GM23338 (cell line): ENCODE results near the gene ATG4C. TPM values are rescaled to one million over a fixed set of nuclear protein-coding genes. Genes with fewer than 3 reads are reported as not detected.
"Not testable (repeated sequence)": the region's sequence is repeated elsewhere in the genome, so short reads cannot be mapped to it uniquely, and the experiment has no call there.

Source experiments
- ATAC-seq: fragments of 200-7000 bp; cut with Tn5 transposase; 3 replicates; pipeline ENCODE4 v1.9.1; 2020
- DNase-seq: peaks from one replicate; pipeline ENCODE4 v3.0.0-alpha.2; 2015; ENCODE audit warnings: low spot score
- H2AFZ ChIP-seq: fragments of 200-600 bp; sonication (generic); 2 replicates; pipeline ENCODE4 v1.8.0; 2016; ENCODE audit warnings: antibody characterized with exemption, mild to moderate bottlenecking, moderate library complexity
- H3F3A ChIP-seq: fragments of 200-600 bp; sonication (generic); replicated peaks from 2 replicates; pipeline ENCODE4 v1.8.0; 2017; ENCODE audit warnings: antibody characterized with exemption, mixed run types, low read depth
- H3K27ac ChIP-seq: fragments of 200-600 bp; sonication (generic); 2 replicates; pipeline ENCODE4 v1.6.1; 2016; ENCODE audit warnings: low read depth
- H3K27me3 ChIP-seq: fragments of 200-600 bp; sonication (generic); 2 replicates; pipeline ENCODE4 v1.8.0; 2016; ENCODE audit warnings: mild to moderate bottlenecking, mixed run types, moderate library complexity; ENCODE audit not compliant: insufficient read depth
- H3K36me3 ChIP-seq: fragments of 200-600 bp; sonication (generic); 2 replicates; pipeline ENCODE4 v1.8.0; 2016; ENCODE audit warnings: mild to moderate bottlenecking; ENCODE audit not compliant: insufficient read depth
- H3K4me1 ChIP-seq: fragments of 200-600 bp; sonication (generic); 2 replicates; pipeline ENCODE4 v1.8.0; 2016; ENCODE audit warnings: mild to moderate bottlenecking, moderate library complexity; ENCODE audit not compliant: insufficient read depth
- H3K4me2 ChIP-seq: fragments of 200-600 bp; sonication (generic); 2 replicates; pipeline ENCODE4 v1.7.1; 2017; ENCODE audit warnings: mixed run types
- H3K4me3 ChIP-seq: fragments of 200-600 bp; sonication (generic); 2 replicates; pipeline ENCODE4 v1.6.1; 2016; ENCODE audit warnings: mixed run types
- H3K79me2 ChIP-seq: fragments of 200-600 bp; sonication (generic); replicated peaks from 2 replicates; pipeline ENCODE4 v1.8.0; 2017; ENCODE audit warnings: mild to moderate bottlenecking; ENCODE audit not compliant: insufficient read depth
- H3K9me2 ChIP-seq: fragments of 200-600 bp; sonication (generic); 2 replicates; pipeline ENCODE4 v1.8.0; 2017; ENCODE audit not compliant: insufficient read depth
- H4K20me1 ChIP-seq: fragments of 200-600 bp; sonication (generic); replicated peaks from 2 replicates; pipeline ENCODE4 v1.8.0; 2017; ENCODE audit warnings: mild to moderate bottlenecking; ENCODE audit not compliant: insufficient read depth
- H3K27ac Mint-ChIP-seq: 2 replicates; pipeline ENCODE4 v1.8.0; 2020; ENCODE audit warnings: inconsistent platforms, mild to moderate bottlenecking, moderate library complexity, mixed read lengths
- H3K27me3 Mint-ChIP-seq: 3 replicates; pipeline ENCODE4 v1.8.0; 2022; ENCODE audit warnings: low read depth, mild to moderate bottlenecking, moderate library complexity, mixed read lengths, inconsistent platforms; ENCODE audit not compliant: insufficient read depth, poor library complexity
- H3K36me3 Mint-ChIP-seq: 3 replicates; pipeline ENCODE4 v1.8.0; 2021; ENCODE audit warnings: low read depth, mild to moderate bottlenecking, inconsistent platforms, moderate library complexity, mixed read lengths
- H3K4me1 Mint-ChIP-seq: 3 replicates; pipeline ENCODE4 v1.8.0; 2020; ENCODE audit warnings: mild to moderate bottlenecking, inconsistent platforms, mixed read lengths
- H3K4me3 Mint-ChIP-seq: 3 replicates; pipeline ENCODE4 v1.8.0; 2021; ENCODE audit warnings: moderate library complexity, mild to moderate bottlenecking, inconsistent platforms, mixed read lengths
- H3K9me3 Mint-ChIP-seq: 3 replicates; pipeline ENCODE4 v1.8.0; 2020; ENCODE audit warnings: moderate library complexity, mild to moderate bottlenecking, inconsistent platforms, mixed read lengths
- CREB1 ChIP-seq: fragments of 250-450 bp; sonication (Bioruptor Pico); IDR thresholded peaks from 2 replicates; pipeline ENCODE4 v1.5.0; 2020; ENCODE audit warnings: low read depth, mild to moderate bottlenecking, moderate library complexity
- CTCF ChIP-seq, 2 experiments: fragments of 200-600 bp in 1 of 2; sonication (generic) in 1 of 2; conservative IDR thresholded peaks; 2 replicates each; pipeline versions ENCODE4 v1.5.1 to v1.6.1; 2016 to 2017; ENCODE audit warnings: antibody characterized with exemption in 2 of 2, low read depth in 2 of 2, mild to moderate bottlenecking in 2 of 2, moderate library complexity in 1 of 2
- JUNB ChIP-seq: IDR thresholded peaks from one replicate; pipeline ENCODE4 v1.6.1; 2016; ENCODE audit warnings: antibody characterized with exemption; ENCODE audit not compliant: unreplicated experiment
- polyA plus RNA-seq: library from polyadenylated mRNA; unstranded; fragments of >200 nt; fragmentation: Nextera tagmentation; extraction: Ambion mirVana; gene quantifications from 2 replicates; pipeline ENCODE4 v1.2.1, GENCODE V29; 2016
- total RNA-seq: library from RNA; depleted of rRNA; stranded (reverse); fragments of >200 nt; shearing (Covaris generic); gene quantifications from 2 replicates; pipeline ENCODE4 v1.2.3, GENCODE V29; 2014
- TF ChIP-seq, protein P1 (sequence below): IDR thresholded peaks from 2 replicates; pipeline ENCODE4 v1.6.1; 2016; ENCODE audit warnings: antibody characterized with exemption
- TF ChIP-seq, protein P2 (sequence below): fragments of 250-450 bp; sonication (Bioruptor Pico); IDR thresholded peaks from 2 replicates; pipeline ENCODE4 v1.5.0; 2020; ENCODE audit warnings: mild to moderate bottlenecking, moderate library complexity

ATG4C gene
- total and polyA plus RNA-seq, 2 experiments from 2014 or later: 15.7 to 18.6 TPM

DNA sequence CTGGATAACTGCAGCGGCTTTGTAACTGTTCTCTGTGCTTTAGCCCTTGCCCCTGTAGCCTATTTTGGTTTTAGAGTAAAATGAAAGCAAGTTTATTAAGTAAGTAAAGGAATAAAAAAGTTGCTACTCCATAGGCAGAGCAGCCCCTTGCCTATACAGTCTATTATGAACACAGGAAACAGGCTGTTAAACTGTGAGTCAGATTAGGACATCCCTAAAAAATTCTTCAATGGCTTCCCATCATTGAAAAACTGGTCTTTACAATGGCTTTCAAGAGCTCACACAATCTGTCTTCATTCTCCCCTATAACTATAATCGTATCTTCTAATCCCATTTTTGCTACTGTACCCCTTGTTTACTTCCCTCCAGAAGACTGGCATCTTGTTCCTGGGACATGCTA is 43.0 kb downstream of the ATG4C start (continued):
- TF ChIP-seq, protein P1, sequence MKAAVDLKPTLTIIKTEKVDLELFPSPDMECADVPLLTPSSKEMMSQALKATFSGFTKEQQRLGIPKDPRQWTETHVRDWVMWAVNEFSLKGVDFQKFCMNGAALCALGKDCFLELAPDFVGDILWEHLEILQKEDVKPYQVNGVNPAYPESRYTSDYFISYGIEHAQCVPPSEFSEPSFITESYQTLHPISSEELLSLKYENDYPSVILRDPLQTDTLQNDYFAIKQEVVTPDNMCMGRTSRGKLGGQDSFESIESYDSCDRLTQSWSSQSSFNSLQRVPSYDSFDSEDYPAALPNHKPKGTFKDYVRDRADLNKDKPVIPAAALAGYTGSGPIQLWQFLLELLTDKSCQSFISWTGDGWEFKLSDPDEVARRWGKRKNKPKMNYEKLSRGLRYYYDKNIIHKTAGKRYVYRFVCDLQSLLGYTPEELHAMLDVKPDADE: no peak
- no peak for TF ChIP-seq JUNB
- TF ChIP-seq CREB1 (CRISPR knock-in tag): no peak

GRCh38 chr1:62827786-62828185 is 43.9 kb downstream of the ATG4C start:
- H3K36me3 Mint-ChIP-seq: peaks cover 29% of the 10 kb centered on the region
- H3K4me1 Mint-ChIP-seq, H3K27ac ChIP-seq, H3K9me3 Mint-ChIP-seq, H3K4me3 Mint-ChIP-seq, H3K4me1 ChIP-seq, H3F3A ChIP-seq, H3K36me3 ChIP-seq, H3K79me2 ChIP-seq, H3K27ac Mint-ChIP-seq, H4K20me1 ChIP-seq, H3K4me2 ChIP-seq, H3K27me3 Mint-ChIP-seq, H3K9me2 ChIP-seq, DNase-seq, ATAC-seq, H2AFZ ChIP-seq, H3K4me3 ChIP-seq, H3K27me3 ChIP-seq: not testable (repeated sequence)

- no peaks in the 10 kb centered on the region for H3K27me3 ChIP-seq
- Mint-ChIP-seq H3K4me1 (peaks cover 5% of the 10 kb centered on the region), H3K27ac (no peak overlapping the region), H3K36me3 (peaks cover 14% of the 10 kb centered on the region), H3K9me3 (no peaks in the 10 kb centered on the region; the same call in 1 of the 3 replicates), H3K4me3 (no peak overlapping the region), H3K27me3 (no peaks in the 10 kb centered on the region)
- DNase-seq (peak; percentile 30), ATAC-seq (peak; percentile 42; the same call in 1 of the 3 replicates)
- H3K79me2 ChIP-seq: no peaks in the 10 kb centered on the region
- H4K20me1 ChIP-seq: no peaks in the 10 kb centered on the region
- H3K4me3 ChIP-seq: no peak overlapping the region
- peak; percentile 10 to 51; a peak in 2 of 4 replicates for TF ChIP-seq CTCF (conservative IDR thresholded peaks at IDR 0.05; ENCODE audit: low read depth in 2 of 2)
- TF ChIP-seq, protein P2, sequence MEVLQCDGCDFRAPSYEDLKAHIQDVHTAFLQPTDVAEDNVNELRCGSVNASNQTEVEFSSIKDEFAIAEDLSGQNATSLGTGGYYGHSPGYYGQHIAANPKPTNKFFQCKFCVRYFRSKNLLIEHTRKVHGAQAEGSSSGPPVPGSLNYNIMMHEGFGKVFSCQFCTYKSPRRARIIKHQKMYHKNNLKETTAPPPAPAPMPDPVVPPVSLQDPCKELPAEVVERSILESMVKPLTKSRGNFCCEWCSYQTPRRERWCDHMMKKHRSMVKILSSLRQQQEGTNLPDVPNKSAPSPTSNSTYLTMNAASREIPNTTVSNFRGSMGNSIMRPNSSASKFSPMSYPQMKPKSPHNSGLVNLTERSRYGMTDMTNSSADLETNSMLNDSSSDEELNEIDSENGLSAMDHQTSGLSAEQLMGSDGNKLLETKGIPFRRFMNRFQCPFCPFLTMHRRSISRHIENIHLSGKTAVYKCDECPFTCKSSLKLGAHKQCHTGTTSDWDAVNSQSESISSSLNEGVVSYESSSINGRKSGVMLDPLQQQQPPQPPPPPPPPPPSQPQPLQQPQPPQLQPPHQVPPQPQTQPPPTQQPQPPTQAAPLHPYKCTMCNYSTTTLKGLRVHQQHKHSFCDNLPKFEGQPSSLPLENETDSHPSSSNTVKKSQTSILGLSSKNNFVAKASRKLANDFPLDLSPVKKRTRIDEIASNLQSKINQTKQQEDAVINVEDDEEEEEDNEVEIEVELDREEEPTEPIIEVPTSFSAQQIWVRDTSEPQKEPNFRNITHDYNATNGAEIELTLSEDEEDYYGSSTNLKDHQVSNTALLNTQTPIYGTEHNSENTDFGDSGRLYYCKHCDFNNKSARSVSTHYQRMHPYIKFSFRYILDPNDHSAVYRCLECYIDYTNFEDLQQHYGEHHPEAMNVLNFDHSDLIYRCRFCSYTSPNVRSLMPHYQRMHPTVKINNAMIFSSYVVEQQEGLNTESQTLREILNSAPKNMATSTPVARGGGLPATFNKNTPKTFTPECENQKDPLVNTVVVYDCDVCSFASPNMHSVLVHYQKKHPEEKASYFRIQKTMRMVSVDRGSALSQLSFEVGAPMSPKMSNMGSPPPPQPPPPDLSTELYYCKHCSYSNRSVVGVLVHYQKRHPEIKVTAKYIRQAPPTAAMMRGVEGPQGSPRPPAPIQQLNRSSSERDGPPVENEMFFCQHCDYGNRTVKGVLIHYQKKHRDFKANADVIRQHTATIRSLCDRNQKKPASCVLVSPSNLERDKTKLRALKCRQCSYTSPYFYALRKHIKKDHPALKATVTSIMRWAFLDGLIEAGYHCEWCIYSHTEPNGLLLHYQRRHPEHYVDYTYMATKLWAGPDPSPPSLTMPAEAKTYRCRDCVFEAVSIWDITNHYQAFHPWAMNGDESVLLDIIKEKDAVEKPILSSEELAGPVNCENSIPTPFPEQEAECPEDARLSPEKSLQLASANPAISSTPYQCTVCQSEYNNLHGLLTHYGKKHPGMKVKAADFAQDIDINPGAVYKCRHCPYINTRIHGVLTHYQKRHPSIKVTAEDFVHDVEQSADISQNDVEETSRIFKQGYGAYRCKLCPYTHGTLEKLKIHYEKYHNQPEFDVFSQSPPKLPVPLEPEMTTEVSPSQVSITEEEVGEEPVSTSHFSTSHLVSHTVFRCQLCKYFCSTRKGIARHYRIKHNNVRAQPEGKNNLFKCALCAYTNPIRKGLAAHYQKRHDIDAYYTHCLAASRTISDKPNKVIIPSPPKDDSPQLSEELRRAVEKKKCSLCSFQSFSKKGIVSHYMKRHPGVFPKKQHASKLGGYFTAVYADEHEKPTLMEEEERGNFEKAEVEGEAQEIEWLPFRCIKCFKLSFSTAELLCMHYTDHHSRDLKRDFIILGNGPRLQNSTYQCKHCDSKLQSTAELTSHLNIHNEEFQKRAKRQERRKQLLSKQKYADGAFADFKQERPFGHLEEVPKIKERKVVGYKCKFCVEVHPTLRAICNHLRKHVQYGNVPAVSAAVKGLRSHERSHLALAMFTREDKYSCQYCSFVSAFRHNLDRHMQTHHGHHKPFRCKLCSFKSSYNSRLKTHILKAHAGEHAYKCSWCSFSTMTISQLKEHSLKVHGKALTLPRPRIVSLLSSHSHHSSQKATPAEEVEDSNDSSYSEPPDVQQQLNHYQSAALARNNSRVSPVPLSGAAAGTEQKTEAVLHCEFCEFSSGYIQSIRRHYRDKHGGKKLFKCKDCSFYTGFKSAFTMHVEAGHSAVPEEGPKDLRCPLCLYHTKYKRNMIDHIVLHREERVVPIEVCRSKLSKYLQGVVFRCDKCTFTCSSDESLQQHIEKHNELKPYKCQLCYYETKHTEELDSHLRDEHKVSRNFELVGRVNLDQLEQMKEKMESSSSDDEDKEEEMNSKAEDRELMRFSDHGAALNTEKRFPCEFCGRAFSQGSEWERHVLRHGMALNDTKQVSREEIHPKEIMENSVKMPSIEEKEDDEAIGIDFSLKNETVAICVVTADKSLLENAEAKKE (CRISPR knock-in tag): no peak
- H3F3A ChIP-seq: no peaks in the 10 kb centered on the region
- H3K36me3 ChIP-seq: no peaks in the 10 kb centered on the region
- H3K27ac ChIP-seq: no peak overlapping the region
- H2AFZ ChIP-seq: no peak overlapping the region
- peaks cover 6% of the 10 kb centered on the region; the same call in 1 of the 2 replicates for H3K4me1 ChIP-seq
- no peak overlapping the region for H3K4me2 ChIP-seq
- H3K9me2 ChIP-seq: no peaks in the 10 kb centered on the region
Observed at GRCh38 chr1:62832276-62832675, 48.3 kb downstream of the ATG4C start.
